HEK293T (cell line): Measurements from ENCODE around the gene DYRK1B.

ENCODE experiments used
- ARNT ChIP-seq: fragments of 450-650 bp; IDR thresholded peaks from 2 replicates; pipeline ENCODE4 v1.6.1; 2017; ENCODE audit warnings: mild to moderate bottlenecking
- BHLHE40 ChIP-seq: fragments of 450-650 bp; IDR thresholded peaks from 2 replicates; pipeline ENCODE4 v1.6.1; 2016; ENCODE audit warnings: mild to moderate bottlenecking, moderate library complexity, borderline replicate concordance
- ELF4 ChIP-seq: fragments of 450-650 bp; IDR thresholded peaks from 2 replicates; pipeline ENCODE4 v1.6.1; 2017; ENCODE audit warnings: antibody characterized with exemption
- FOXK2 ChIP-seq: fragments of 450-650 bp; IDR thresholded peaks from 2 replicates; pipeline ENCODE4 v1.6.1; 2016; ENCODE audit warnings: mild to moderate bottlenecking
- HDGF ChIP-seq: fragments of 450-650 bp; IDR thresholded peaks from 2 replicates; pipeline ENCODE4 v1.6.1; 2017; ENCODE audit warnings: antibody characterized with exemption, borderline replicate concordance
- L3MBTL2 ChIP-seq: fragments of 450-650 bp; conservative IDR thresholded peaks from 2 replicates; pipeline ENCODE4 v1.6.1; 2016; ENCODE audit warnings: mild to moderate bottlenecking
- LEF1 ChIP-seq: fragments of 450-650 bp; IDR thresholded peaks from 2 replicates; pipeline ENCODE4 v1.6.1; 2017; ENCODE audit warnings: mild to moderate bottlenecking, borderline replicate concordance
- NFRKB ChIP-seq: fragments of 450-650 bp; IDR thresholded peaks from 2 replicates; pipeline ENCODE4 v1.6.1; 2016; ENCODE audit warnings: mild to moderate bottlenecking, moderate library complexity
- SP1 ChIP-seq: fragments of 450-650 bp; IDR thresholded peaks from 2 replicates; pipeline ENCODE4 v1.6.1; 2017
- SUZ12 ChIP-seq: fragments of 450-650 bp; IDR thresholded peaks from 2 replicates; pipeline ENCODE4 v1.6.1; 2016; ENCODE audit warnings: mild to moderate bottlenecking
- TARDBP ChIP-seq: fragments of 450-650 bp; IDR thresholded peaks from 2 replicates; pipeline ENCODE4 v1.6.1; 2016
- ZNF384 ChIP-seq: fragments of 450-650 bp; IDR thresholded peaks from 2 replicates; pipeline ENCODE4 v1.6.1; 2016
- TF ChIP-seq, protein P1 (sequence below): fragments of 450-650 bp; IDR thresholded peaks from 2 replicates; pipeline ENCODE4 v1.6.1; 2016

DNA sequence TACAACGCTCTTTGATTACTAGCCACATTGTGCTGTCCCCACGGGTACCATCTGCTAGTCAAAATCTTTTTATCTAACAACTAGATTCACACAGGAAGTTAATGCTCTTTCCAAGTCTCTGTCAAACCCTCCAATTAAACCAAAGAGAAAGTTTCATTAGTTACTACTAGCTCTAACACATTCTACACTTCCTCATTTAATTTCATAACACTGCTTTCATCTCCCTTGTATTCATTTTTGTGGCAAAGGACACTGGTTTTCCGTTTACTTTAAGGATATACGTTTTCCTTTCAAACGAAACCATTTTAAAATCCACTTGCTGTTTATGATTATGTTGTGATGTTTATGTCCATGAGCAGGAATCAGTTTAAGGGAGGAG lies 5.3 kb downstream of the DYRK1B start:
- TF ChIP-seq TARDBP (no peak), ZNF384 (no peak), LEF1 (no peak), NFRKB (no peak), SP1 (no peak), FOXK2 (no peak), BHLHE40 (no peak), SUZ12 (no peak), ELF4 (no peak), ARNT (no peak), HDGF (no peak), L3MBTL2 (no peak)
- TF ChIP-seq, protein P1, sequence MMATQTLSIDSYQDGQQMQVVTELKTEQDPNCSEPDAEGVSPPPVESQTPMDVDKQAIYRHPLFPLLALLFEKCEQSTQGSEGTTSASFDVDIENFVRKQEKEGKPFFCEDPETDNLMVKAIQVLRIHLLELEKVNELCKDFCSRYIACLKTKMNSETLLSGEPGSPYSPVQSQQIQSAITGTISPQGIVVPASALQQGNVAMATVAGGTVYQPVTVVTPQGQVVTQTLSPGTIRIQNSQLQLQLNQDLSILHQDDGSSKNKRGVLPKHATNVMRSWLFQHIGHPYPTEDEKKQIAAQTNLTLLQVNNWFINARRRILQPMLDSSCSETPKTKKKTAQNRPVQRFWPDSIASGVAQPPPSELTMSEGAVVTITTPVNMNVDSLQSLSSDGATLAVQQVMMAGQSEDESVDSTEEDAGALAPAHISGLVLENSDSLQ, result no peak
